Lower leg skin (tissue), 3 donors: Measurements from ENCODE around the gene ADCY7.

Experiments
- CTCF ChIP-seq, 3 donors: fragments of 450-650 bp; IDR thresholded peaks; one replicate each; pipeline ENCODE4 v1.5.1; 2016; ENCODE audit warnings: antibody characterized with exemption in 3 of 3, mild to moderate bottlenecking in 3 of 3, moderate library complexity in 2 of 3
- POLR2A ChIP-seq, 2 donors: fragments of 450-650 bp; IDR thresholded peaks; one replicate each; pipeline ENCODE4 v1.6.1; 2016 to 2017; ENCODE audit warnings: antibody characterized with exemption in 2 of 2, mild to moderate bottlenecking in 1 of 2, moderate library complexity in 1 of 2

GRCh38 chr16:50248845-50249244 lies 17.5 kb upstream of the ADCY7 start:
- TF ChIP-seq CTCF (IDR thresholded peaks at IDR 0.05) = no peak
- no peak for TF ChIP-seq POLR2A (IDR thresholded peaks at IDR 0.05)
